ENCODE measurements around the gene DDX42. TPM values are rescaled to one million over a fixed set of nuclear protein-coding genes. Genes with fewer than 3 reads are reported as not detected.
"Not testable (repeated sequence)": the region's sequence is repeated elsewhere in the genome, so short reads cannot be mapped to it uniquely, and the experiment has no call there.

Gene DDX42
- total and polyA plus RNA-seq, 9 donors: 72.5 to 138 (median 104) TPM

DNA sequence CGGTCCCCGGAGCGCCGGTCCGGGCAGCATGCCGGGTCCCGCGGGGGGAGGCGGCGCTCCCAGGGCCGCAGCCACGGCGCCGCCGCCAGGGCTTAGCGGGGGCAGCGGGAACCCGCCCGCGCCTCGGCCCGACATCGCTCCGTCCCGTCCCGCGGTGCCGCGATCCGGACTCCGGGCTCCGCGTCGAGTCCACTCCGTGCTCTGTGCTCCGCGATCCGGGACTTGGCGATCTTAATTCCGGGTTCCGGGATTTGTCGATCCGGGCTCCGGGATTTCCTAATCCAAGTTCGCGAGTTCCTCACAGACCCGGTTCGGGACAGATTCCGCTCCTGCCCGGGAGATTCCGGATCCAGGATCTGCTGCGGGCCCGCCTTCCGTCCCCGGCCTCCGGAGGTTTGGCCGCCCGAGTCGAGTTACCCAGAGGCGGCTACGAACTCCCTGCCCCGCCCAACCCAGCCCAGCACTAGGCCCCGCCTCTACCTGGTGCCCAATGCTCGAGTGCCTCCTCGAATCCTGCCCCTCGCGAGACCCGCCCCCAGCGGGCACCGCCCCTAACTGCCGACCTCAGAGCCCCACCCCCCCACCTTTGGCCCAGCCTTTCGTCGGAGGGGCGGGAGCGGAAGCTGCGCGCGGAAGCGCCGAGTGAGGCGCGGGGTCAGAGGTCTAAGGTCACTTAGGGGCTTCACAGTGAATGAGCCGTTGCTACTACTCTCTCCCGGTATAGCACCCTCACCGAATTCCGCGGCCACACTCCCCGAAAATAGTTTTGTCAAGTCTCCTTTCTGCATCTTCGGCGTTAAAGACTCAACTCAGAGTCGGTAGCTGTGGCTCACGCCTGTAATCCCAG, 68.8 kb downstream of the DDX42 start, which contains the start of gene SMARCD2:
Gene SMARCD2, minus strand, starts transcription at position 146 of the 847 bp plus-strand sequence. Its CDS starts 11 bp downstream, at position 135.
- H3K36me3 ChIP-seq: no peaks in the 10 kb centered on the region
- H3K4me1 ChIP-seq (ENCODE audit: insufficient read depth): peaks cover 25% of the 10 kb centered on the region
- H3K27ac ChIP-seq: peak within 1 kb of the TSS; percentile 72 to 88
- WGBS, 3 donors: 0 to 1% (median 0%) methylated on average over 80 to 92 of the region's 92 CpGs
- H3K27me3 ChIP-seq: no peaks in the 10 kb centered on the region
- intact Hi-C loops (cut with DNase I): loop anchor here in 1 of 4 donors (2.0 kb wide), 1 partner anchor 16 kb away; the partner anchor contains the start of genes FTSJ3 and PSMC5
- peak within 1 kb of the TSS; percentile 100 for H3K4me3 ChIP-seq
- DNase-seq: peak; percentile 98 to 99 (median 99)
- peak; percentile 96 for TF ChIP-seq POLR2A (IDR thresholded peaks at IDR 0.05)
- TF ChIP-seq, protein P1, sequence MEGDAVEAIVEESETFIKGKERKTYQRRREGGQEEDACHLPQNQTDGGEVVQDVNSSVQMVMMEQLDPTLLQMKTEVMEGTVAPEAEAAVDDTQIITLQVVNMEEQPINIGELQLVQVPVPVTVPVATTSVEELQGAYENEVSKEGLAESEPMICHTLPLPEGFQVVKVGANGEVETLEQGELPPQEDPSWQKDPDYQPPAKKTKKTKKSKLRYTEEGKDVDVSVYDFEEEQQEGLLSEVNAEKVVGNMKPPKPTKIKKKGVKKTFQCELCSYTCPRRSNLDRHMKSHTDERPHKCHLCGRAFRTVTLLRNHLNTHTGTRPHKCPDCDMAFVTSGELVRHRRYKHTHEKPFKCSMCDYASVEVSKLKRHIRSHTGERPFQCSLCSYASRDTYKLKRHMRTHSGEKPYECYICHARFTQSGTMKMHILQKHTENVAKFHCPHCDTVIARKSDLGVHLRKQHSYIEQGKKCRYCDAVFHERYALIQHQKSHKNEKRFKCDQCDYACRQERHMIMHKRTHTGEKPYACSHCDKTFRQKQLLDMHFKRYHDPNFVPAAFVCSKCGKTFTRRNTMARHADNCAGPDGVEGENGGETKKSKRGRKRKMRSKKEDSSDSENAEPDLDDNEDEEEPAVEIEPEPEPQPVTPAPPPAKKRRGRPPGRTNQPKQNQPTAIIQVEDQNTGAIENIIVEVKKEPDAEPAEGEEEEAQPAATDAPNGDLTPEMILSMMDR (IDR thresholded peaks at IDR 0.05): peak in 2 of 3 donors; percentile 27 to 73
- peak; percentile 62 for TF ChIP-seq EP300 (IDR thresholded peaks at IDR 0.05)
- H3K9me3 ChIP-seq: no peaks in the 10 kb centered on the region

GRCh38 chr17:63843387-63843888, 69.5 kb downstream of the DDX42 start:
- intact Hi-C loops (cut with DNase I): loop anchor here in 1 of 4 donors (2.0 kb wide), 1 partner anchor 17 kb away; the partner anchor contains the start of genes FTSJ3 and PSMC5
- not testable (repeated sequence) for H3K27me3 ChIP-seq, H3K36me3 ChIP-seq, H3K9me3 ChIP-seq
- Histone ChIP-seq H3K4me1 (ENCODE audit: insufficient read depth) (peaks cover 21% of the 10 kb centered on the region), H3K27ac (peak overlapping the region; percentile 5 to 72), H3K4me3 (peak overlapping the region; percentile 100)
- WGBS, 3 donors: 1 to 2% (median 1%) methylated on average over 18 to 19 of the region's 19 CpGs
- DNase-seq: peak; percentile 66 to 80 (median 71)

GRCh38 chr17:63843910-63844677, 70.1 kb downstream of the DDX42 start:
- H3K27ac ChIP-seq: peak overlapping the region in 1 of 2 donors; percentile 72
- H3K9me3 ChIP-seq: no peaks in the 10 kb centered on the region
- TF ChIP-seq EP300 (IDR thresholded peaks at IDR 0.05) (no peak), POLR2A (IDR thresholded peaks at IDR 0.05) (no peak)
- TF ChIP-seq, protein P1 (IDR thresholded peaks at IDR 0.05): no peak
- no peak for DNase-seq
- peaks cover 23% of the 10 kb centered on the region for H3K4me1 ChIP-seq (ENCODE audit: insufficient read depth)
- no peaks in the 10 kb centered on the region for H3K27me3 ChIP-seq
- WGBS, 3 donors: 36 to 38% (median 37%) methylated on average over 9 of the region's 9 CpGs
- H3K36me3 ChIP-seq: no peaks in the 10 kb centered on the region
- H3K4me3 ChIP-seq: no peak overlapping the region
- intact Hi-C loops (cut with DNase I): loop anchor here in 1 of 4 donors (2.0 kb wide), 1 partner anchor 17 kb away; the partner anchor contains the start of genes FTSJ3 and PSMC5

GRCh38 chr17:63845509-63845908, 71.5 kb downstream of the DDX42 start:
- WGBS, 3 donors: 0 to 88% (median 39%) methylated on average over 1 of the region's 1 CpG
- Histone ChIP-seq H3K27ac (no peak overlapping the region), H3K4me1 (ENCODE audit: insufficient read depth) (peaks cover 14% of the 10 kb centered on the region), H3K4me3 (no peak overlapping the region), H3K9me3 (no peaks in the 10 kb centered on the region), H3K36me3 (no peaks in the 10 kb centered on the region), H3K27me3 (no peaks in the 10 kb centered on the region)
- DNase-seq: no peak
- intact Hi-C loops (cut with DNase I): no loop called here
- TF ChIP-seq, protein P1 (IDR thresholded peaks at IDR 0.05): no peak
- no peak for TF ChIP-seq EP300 (IDR thresholded peaks at IDR 0.05)
- no peak for TF ChIP-seq POLR2A (IDR thresholded peaks at IDR 0.05)
